T-helper 22 cell (primary cell): ENCODE results near the gene RALGPS2.

Experiments
- DNase-seq: peaks from one replicate; pipeline ENCODE4 v3.0.0-alpha.2; 2020; ENCODE audit warnings: low read depth

Gene RALGPS2

DNA sequence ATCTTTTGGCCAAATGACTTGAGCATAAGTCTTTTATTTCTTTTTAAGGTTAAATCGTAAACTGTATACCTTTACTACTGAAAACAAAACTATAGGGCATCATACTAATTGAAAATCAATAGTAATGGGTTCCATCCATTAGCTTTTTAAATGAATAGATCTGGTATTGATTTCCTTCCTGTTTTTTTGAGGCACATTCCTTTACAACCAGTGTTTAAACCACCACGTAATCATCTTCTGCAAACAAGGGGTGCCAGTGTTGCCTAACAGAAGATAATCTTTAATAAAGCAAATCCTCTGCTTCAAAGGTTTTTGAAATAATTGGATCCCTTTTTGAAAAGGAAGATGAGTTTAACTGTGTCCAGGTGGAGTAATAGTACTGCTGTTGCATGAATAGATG, 194.5 kb downstream of the RALGPS2 start:
- no peak for DNase-seq

DNA sequence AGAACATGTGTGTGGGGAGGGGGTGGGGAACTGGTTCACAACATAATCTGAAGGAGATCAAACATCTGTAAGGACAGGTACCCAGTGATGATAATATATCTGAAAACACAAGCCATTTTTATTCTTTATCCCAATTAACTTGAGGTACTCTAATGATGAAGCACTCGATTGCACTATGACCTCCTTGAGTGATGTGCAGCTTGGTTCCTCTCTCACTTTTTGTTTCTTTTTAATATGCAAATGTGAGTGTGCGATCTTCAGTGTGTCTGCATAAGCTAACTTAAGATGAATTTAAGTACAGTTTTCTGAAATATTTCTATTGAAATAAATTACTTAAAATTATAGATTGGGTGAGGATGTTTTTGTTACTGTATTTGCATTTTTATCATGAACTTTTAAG, 196.5 kb downstream of the RALGPS2 start:
- DNase-seq: no peak

DNA sequence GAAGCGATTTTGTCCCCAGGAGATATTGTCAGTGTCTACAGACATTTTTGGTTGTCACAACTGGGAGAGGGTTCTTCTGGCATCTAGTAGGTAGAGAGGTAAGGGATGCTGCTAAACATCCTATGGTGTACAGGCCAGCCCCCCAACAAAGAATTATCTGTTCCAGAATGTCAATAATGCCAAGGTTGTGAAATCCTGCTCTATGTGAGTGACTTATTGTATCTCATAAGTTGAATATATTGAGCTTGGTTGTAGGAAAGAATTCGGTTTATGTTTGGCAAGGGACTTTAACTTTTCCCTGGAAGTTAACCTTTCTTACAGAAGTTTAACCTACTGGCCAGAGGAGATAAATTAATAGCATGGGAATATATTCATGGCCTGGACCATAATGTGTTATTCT, 198.5 kb downstream of the RALGPS2 start:
- no peak for DNase-seq

DNA sequence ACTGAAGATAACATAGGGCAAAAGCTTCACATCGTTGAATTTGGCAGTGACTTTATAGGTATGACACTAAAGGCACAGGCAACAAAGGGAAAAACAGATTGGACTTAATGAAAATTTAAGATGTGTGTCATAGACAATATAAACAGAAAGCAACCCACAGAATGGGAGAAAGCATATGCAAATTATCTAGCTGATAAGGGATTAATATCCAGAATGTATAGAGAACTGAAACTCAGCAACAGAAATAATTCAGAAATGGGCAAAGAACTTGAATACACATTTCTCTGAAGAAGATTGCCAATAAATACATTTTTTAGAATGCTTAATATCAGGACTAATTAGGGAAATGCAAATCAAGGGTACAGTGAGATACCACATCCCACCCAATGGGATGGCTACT, 201.0 kb downstream of the RALGPS2 start:
- DNase-seq: no peak

DNA sequence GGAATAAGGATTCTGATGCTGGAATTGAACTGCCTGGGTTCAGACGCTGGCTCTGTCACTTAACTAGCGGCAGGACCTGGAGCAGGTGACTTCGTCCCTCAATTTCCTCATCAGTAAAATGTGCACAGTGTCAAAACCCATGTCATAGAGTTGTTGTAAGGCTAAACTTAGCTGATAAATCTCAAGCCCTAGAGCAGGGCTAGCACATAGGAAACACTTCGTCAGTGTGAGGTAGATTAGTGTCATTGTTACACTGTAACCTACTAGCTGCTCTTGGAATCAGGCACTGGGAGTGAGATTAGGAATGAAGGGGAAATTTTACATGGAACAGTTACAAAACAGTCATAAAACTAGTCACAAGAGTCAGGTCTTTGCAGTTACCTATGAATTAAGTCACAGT, 202.0 kb downstream of the RALGPS2 start:
- no peak for DNase-seq

DNA sequence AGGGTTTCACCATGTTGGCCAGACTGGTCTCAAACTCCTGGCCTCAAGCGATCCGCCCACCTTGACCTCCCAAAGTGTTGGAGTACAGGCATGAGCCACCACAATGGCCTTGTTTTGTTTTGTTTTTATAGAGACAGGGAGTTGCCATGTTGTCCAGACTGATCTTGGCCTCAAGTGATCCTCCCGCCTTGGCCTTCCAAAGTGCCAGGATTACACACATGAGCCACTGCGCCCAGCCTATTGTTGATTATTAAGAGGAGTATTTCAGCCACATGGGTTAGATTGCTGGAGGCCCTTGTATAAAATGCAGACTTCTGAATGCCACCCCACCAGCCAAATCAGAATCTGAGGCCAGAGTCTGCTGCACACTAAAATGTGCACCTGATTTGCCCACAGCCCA, 203.0 kb downstream of the RALGPS2 start:
- DNase-seq: no peak

DNA sequence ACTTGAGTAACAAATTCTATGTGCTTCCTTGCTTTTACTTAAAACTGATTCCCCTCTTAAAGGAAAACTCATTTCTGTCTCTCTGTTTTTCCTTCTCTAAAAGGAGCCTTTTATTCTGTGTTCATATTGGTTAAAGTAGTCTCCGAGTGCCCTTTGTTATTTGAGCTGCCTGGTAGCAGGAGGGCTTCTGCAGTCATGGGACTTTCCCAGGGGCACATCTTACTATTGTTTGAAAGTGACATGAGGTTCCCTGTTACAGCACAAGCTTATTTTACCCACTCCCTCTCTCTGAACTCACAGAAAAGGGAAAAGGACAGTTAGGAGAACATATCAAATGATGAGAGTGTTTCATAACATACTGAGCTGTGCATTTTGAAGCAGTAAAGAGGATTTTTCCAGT, 203.9 kb downstream of the RALGPS2 start:
- DNase-seq: no peak

DNA sequence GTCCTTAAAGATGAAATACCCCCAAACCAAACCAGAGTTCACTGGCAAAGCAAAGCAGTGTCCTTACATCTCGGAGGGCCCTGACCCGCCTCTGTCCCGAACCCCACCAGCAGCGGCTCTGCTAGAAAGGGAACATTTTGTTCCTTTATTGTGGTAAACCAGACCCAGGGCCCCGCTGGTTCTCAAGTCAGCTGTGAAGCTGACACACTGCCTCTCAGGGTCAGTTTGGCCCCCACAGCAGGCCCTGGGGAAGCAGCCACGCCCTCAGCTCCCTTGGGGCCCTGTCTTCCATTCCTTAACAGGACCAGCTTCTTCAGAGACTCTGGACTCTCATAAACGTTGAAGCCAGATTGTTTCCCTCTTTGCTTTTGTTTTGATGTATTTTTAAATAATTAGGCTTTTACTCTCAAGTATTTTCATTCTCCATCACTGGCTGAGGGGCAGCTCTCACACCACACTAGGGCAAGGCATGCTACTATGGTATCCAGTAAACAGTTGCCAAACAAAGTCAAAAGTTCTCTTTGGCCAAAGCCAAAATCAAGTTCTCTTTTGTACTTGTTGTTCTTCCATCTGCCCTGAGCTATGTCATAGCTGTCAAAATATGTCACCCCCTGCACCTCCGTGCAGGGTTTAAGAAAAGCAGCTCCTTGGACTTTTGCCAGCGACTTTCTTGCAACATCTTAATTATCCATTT, 207.0 kb downstream of the RALGPS2 start:
- DNase-seq: no peak

DNA sequence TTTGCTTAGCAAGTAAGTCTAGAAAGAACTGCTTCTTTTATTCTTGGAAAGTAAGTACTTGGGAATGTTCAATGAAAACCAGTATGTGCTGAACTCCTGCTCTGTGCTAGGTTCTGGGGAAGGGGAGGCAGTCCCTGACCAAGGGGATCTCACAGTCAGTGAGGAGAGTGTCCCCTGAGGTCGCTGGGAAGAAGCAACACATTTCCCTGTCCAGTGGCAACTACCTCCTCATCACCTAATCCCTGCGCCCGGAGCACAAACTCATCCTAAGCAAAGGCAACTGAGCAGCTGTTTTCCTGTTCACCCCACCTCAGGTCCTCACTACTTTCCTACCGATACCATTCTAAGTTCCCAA, 207.5 kb downstream of the RALGPS2 start:
- DNase-seq: no peak

DNA sequence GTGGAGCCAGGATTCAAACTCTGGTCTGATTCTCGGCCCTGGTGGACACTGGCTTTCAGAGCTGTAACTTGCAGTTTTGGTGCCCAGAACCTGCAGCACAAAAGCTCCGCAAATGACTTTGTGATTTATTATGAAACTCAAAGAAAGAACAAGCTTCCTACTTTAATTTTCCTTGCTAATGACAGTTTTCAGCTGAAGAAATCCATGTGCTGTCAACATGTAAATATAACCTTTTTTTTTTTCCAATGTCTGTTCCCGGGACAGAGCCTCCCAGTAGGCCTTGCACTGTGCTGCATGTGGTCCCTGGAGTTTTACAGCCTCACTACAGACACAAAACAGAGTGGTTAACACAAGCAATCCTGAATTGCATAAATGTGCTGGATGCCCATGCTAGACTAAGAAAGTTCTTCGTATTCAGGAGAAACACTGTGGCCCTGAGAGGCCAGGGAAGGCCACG, 208.1 kb downstream of the RALGPS2 start:
- no peak for DNase-seq

DNA sequence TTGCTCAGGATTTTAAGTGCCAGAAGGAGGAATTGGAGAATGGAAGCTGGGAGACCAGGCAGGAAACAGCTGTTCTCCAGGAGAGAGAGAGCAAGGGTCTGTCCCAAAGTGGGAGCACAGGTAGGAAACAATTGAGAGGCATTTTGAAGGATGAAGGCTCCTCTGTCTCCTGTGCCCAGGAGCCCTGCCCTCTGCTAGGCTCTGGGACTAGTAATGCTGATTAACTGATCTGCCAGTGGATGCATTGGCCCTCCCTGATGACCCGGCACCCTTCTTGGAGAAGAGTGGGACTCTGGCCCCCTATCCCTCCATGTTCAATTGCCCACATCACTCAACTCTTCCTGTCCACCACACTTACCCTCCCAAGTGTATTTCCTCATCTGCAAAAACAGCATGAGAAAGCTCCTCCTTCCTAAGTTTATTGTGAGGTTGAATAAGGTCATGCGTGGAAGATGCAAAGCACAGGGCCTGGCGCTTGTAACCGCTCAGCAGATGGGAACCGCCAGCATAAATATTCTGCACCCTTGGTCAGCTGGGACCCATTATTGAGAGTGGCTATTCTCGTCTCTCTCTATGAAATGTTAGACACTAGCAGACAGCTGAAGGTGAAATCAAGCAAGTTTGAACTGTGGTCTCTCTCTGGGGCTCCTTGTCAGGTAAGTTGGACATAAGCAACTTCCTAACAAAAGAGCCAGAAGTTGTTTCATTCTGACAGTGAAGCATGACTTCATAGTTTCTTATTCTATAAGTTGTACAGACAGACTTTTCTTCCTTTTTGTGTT, 208.9 kb downstream of the RALGPS2 start:
- DNase-seq: no peak

DNA sequence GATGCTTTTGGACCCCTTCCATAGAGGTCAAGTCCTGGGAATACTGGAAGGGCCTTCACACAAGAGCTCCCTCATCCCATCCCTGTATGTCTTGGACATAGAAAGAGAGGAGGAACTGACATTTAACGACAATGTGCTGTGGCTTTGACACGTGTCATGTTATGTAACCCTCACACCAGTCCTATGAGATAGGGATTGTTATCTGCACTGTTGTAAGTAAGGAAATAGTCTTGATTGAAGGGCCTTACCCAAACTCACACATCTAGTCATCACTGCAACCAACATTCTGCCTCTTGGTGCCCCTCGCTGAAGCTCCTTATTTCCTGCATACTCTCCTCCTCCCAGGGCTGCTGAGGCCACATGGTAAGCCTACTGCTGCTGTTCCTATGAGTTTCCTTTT, 209.5 kb downstream of the RALGPS2 start:
- DNase-seq: no peak

DNA sequence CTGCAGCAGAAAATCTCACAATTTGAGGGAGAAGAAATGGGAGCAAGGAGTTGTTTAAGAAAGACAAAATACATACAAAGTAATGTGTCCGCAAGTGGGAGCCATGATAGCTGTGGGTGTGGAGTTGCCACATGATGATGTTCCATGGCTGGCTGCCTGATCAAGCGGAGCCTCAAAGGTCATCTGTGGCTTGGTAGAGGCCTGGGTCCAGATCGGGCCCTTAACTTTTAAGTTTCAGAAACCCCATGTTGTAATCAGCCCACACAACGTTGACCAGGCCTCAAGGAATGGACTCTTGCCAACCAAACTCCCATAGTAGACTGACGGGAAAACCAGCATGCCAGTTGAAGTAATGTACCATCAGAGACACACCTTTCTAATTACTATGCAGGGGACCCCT, 210.6 kb downstream of the RALGPS2 start:
- no peak for DNase-seq

DNA sequence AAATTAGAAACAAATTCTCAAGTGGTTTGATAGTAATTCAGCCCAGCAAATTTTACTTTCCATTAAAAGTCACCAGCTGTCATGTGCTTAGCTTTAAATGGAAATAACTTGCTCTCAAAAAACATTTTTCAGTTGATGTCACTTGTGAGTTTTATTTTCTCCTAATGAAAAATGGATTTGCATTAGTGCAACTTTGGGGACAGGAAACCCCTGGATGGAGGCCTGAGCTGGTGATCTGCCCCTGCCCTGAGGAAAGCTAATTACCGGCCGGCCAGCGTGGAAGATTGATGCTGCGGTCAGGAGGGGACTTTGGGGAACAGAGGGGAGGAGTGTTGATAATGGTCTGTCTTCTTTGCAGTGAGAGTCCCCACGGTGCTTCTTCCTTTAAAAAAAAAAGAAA, 212.7 kb downstream of the RALGPS2 start:
- DNase-seq: no peak

DNA sequence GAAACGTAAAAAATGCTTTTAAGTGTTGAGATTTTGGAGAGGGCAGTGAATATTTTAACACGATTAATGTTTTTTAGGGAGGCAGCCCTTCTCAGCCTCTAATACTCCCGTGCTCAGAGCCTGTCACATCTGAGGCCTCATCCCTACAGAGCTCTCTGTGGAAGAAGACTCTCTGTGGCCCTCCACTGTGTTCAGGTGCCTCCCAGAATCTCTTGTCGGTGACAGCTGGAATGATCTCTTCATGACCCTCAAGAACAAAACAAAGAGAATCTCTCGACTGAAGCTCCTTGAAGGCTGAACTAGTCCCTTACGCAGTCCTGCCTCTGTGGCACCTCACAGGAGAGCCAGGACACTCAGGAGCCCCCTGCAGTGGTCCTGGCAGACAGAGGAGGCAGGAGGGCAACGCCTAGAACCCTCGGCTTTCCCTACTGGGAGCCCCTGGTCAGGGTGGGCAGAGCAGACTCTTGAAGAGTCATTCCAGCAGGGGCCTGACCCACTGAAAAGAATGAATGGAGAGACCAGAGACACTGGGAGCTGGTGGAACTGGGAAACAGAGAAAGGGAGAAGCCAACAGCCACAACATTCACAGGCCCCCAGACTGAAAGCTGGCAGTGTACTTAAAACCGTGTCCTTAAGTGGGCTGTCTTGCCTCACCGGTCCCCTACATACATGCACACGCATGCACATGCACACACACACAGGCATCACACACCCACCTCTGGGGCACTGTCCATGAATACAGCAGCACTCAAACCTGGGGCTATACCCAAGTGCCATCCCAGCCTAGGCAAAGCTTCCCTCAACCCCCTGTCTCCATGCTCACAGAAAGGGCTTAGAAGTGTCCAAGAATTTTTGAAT, 213.3 kb downstream of the RALGPS2 start:
- DNase-seq: no peak

DNA sequence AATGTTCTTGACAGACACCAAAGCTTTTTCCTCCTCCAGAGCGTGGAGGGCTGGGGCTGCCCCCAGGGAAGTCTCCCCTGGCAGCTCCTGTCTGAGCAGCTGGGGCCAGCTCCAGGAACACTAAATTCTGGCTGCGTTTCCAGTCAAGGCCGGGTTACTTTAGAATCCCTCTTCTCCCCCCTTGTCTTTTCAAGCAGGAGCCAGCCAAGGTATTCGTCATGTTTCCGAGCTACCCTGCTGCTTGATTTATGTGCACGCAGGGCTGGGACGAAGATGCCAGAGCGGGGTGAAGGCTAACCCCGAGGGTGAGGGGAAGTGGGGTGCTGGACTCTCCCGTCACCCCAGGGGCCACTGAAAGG, 213.9 kb downstream of the RALGPS2 start:
- no peak for DNase-seq

DNA sequence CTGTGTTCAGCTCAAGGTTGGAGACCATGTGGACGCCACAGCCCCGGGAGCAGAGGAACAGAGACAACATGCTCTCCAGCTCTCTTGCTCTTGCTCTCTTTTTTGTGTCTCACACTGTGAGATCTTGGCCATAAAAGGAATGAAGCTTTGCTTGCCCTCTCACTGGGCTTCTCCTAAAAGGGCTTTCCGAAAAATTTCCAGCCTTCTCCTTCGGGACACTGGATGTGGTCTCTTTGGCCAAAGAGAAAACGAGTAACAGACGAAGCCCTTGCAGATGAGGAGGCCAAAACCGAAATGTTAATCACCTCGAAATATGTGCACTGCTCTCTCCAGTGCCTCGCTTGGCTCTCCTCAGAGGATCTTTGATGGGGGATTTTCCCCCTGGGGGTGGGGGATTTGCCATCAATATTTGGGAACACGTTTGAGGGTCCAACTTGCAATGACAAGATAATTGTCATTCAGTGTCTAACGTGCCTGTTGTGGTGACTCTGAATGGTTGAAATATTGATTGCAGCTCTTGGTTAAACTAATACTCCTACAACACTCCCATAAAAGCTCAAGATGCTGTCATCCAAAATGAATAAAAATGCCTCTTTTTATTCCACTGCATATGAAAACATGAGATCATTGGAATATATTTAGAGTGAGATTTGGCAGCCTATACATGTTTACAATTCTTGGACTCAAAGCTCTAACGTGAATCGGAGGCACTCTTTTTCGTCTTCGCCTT, 214.5 kb downstream of the RALGPS2 start:
- DNase-seq: no peak

DNA sequence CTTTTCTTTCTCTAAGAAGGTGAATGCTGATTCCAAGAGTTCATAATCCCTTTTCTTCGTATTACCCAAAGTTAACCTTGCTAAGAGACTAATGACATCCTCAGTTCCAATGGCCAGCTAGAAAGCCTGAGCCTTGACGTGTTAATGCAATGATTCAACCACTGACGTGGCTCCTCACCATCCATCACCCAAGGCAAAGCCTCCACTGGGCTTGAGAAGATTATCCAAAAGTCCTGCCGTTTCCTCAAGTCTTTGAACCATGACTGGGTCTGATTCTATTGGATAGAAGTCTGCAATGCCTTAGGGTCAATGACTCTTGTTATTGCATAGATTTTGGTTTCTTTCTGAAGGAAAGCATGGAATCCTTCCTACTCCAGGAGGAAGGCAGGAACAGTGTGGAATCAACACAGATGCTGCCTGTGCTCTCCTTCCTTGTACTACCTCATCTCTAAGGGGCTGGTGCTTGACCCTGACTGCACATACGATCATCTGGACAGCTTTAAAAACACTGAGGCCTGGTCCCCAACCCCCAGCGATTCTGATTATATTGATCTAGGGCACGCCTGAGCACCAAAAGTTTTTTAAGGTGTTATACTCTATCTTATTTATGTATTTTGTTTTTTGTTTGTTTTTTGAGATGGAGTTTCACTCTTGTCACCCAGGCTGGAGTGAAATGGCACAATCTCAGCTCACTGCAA, 215.2 kb downstream of the RALGPS2 start:
- no peak for DNase-seq

DNA sequence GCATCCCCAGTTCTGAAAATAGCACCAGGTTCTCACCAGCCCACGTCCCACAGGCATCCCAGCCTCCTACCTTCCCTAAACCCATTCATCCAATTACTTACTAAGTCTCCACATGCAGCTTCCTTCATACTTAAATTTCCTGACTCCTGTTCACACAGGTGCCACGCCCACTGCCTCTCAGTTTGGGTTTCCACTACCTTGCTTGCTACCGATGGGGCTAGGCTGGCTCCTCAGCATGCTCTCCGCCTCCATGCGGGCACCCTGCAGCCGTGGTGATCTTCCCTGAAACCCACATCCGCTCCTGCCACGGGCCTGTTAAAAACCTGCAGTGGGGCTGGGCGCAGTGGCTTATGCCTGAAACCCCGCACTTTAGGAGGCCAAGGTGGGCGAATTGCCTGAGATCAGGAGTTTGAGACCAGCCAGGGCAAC, 216.2 kb downstream of the RALGPS2 start:
- DNase-seq: no peak

DNA sequence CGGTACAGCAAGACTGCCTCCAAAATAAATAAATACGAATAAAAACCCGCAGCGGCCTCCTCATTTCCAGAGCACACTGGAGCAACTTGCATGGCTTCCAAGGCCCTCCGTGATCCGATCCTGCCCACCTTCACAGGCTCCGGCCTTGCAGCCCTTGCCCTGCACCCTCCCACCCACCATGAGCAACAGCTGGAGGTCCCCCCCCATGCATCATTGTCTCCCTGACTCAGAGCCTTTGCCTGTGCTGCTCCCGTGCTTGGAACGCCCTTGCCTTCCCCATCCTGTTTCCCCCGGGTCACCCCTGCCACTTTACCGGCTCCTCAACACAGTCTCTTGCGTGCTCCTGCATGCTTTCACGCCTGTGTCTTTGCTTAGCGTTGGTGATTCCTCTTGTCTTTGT, 216.8 kb downstream of the RALGPS2 start:
- no peak for DNase-seq
